Right hindlimb (tissue), 1 donor: ENCODE data around the gene GTF2B.
"Not testable (repeated sequence)": the region's sequence is repeated elsewhere in the genome, so short reads cannot be mapped to it uniquely, and the experiment has no call there.

Experiments
- DNase-seq: peaks from one replicate; pipeline ENCODE4 v3.0.0-alpha.2; 2018

Gene GTF2B

GRCh38 chr1:88883156-88883555 lies 8.2 kb downstream of the GTF2B start:
- no peak for DNase-seq

DNA sequence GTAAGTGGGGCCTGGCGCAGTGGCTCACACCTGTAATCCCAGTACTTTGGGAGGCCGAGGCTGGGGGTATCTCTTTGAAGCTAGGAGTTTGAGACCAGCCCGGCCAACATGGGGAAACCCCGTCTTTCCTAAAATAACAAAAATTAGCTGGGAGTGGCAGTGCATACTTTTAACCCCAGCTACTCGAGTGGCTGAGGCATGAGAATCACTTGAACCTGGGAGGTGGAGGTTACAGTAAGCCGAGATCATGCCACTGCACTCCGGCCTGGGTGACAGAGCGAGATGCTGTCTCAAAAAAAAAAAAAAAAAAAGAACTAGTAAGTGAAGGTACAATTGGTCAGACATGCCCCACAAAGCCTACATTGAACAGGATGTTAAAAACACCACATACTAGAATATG lies 10.7 kb downstream of the GTF2B start:
- DNase-seq, result not testable (repeated sequence)

DNA sequence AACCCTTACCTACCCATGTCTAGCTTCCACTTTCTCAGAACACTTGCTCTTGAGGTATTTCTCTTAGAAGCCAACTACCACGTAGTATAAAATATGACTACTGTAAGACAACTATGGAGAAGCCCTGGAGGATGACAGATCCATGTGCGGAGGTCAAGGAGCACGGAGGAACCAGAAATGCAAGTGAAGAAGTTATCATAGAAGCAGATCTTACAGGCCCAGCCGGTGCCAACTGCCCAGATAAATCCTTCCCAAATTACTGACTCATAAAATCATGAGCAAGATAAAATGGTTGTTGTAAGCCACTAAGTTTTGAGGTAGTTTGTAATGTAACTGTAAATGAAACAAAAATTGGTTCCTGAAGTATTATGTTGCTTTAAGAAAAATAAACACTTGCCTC lies 12.6 kb downstream of the GTF2B start:
- no peak for DNase-seq

- DNase-seq, result no peak
These were observed 13.5 kb downstream of the GTF2B start for GRCh38 chr1:88877911-88878310.

DNA sequence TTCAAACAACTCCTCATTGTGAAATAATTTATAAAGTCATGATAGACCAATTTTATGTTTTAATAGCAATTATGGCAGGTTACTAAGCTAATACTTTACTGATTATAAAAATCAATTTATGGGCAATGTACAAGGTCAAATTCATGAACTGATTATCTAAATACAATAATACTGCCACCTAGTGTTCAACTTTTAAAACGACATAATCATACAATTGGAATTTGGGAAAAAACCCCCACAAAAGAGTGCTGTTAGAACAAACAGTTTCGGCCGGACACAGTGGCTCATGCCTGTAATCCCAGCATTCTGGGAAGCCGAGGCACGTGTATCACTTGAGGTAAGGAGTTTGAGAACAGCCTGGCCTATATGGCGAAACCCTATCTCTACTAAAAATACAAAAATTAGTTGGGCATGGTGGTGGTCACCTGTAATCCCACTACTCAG lies 14.0 kb downstream of the GTF2B start:
- DNase-seq, result no peak

GRCh38 chr1:88876573-88877365 lies 14.6 kb downstream of the GTF2B start:
- no peak for DNase-seq

GRCh38 chr1:88875595-88875994 lies 15.8 kb downstream of the GTF2B start:
- no peak for DNase-seq

DNA sequence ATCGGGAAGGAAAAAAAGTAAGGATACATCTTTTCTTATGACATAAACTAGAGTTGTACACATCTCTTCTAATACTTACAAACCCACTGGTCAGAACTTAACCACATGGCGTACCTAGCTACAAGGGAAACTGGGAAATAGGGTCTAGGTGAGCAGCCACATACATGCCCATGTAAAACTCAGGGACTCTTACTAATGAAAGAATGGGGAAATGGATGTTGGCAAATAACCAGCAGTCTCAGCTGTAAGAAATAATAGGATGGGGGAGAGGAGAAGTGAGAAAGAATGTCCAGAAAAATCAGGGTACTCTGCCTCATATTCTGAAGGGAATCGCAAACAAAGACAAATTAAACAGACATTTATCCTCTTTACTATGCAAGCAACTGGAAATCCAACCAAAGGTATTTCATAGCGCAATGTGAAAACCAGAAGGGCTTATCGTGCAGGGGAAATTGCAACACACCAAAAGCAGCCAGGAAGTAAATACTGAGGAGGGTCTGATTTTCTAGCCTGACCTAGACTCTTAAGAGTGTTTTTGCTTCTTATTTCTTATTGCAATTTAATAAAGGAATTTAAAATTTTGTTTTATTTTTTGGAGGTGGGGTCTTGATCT lies 17.5 kb downstream of the GTF2B start:
- no peak for DNase-seq

- DNase-seq, result not testable (repeated sequence)
These were observed 21.7 kb downstream of the GTF2B start for GRCh38 chr1:88869644-88870043.

DNA sequence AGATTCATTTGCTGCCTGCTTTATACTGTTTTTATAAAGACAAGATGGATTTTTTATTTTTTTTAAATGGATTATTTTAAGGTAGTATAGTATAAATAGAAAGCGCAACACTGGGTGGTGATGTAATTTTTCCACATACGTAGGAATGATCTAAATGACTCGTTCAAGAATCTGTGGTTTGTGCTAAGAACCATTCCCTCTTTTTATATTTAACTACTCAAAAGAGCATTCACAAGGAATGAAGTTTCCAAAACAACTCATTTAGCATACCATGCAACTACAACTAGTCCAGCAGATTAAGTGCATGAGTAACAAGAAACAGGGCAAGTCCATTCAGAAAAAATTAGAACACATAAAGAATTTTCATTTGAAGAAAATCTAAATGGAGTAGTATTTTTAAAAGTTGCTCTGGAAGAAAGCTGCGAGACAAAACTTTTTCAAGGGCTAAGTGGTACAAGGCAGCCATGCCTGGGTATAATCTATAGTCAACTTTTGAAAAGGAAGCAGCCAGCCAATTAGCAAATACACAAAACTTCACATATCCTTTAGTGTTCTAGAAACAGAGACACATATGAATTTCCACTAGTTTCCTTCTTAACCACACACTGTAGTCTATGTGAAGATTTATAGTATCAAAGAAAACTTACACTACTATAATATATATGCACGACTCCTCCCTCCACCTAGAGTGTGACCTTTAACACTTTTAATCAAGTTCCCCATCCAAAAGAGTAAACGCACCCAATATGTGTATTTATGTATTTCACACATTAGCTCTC lies 23.4 kb downstream of the GTF2B start:
- DNase-seq, result no peak

- DNase-seq, result no peak
These were observed 39.9 kb downstream of the GTF2B start for GRCh38 chr1:88851303-88852063.

- no peak for DNase-seq
These were observed 43.7 kb downstream of the GTF2B start for GRCh38 chr1:88847643-88848042.

GRCh38 chr1:88825721-88826120 lies 65.6 kb downstream of the GTF2B start:
- no peak for DNase-seq

- not testable (repeated sequence) for DNase-seq
These were observed 71.7 kb downstream of the GTF2B start for GRCh38 chr1:88819642-88820041.

GRCh38 chr1:88813471-88813870 lies 77.9 kb downstream of the GTF2B start:
- DNase-seq, result no peak

- no peak for DNase-seq
These were observed 79.0 kb downstream of the GTF2B start for GRCh38 chr1:88812366-88812765.

DNA sequence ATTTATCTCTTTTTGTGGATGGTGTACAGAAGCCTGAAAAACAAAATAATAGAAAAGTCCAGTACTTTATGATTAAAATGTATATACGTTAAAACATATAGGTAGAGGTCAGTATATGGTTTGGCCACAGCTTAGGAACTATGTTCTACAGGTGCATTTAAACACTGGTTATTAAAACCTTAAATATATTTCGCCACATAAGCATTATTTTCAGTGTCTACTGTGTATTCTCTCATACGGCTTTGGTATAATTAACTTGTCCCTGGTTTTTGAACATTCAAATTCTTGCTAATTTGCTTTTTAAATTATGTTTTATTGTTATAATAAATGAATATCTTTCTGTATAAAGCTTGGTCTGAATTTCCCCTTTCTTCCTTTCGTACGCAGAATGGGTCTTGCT lies 87.9 kb downstream of the GTF2B start:
- no peak for DNase-seq

- DNase-seq, result no peak
These were observed 88.4 kb downstream of the GTF2B start for GRCh38 chr1:88802950-88803349.
